Keratinocyte (primary cell): Measurements from ENCODE around the gene AJAP1. TPM values are rescaled to one million over a fixed set of nuclear protein-coding genes. Genes with fewer than 3 reads are reported as not detected.

Source experiments
- DNase-seq: peaks from one replicate; pipeline ENCODE4 v3.0.0-alpha.2; 2011; ENCODE audit warnings: low read depth, missing footprints, low spot score
- FAIRE-seq: peaks from 2 replicates; lab custom pipeline; 2011; peaks lifted over from hg19 to GRCh38; lab: Jason Lieb, UNC
- H2AFZ ChIP-seq: 2 replicates; pipeline ENCODE4 v1.6.0; 2012; ENCODE audit warnings: low read length, control low read depth, inconsistent platforms; ENCODE audit not compliant: control insufficient read depth
- H3K27ac ChIP-seq: 2 replicates; pipeline ENCODE4 v1.5.1; 2011; ENCODE audit warnings: low read length; ENCODE audit not compliant: control insufficient read depth, insufficient read depth
- H3K27me3 ChIP-seq: 3 replicates; pipeline ENCODE4 v1.6.0; 2011; ENCODE audit warnings: low read length; ENCODE audit not compliant: control insufficient read depth, insufficient read depth; ENCODE audit errors: extremely low read depth
- H3K36me3 ChIP-seq, 2 experiments: 2 replicates in 1 of 2; 3 replicates in 1 of 2; pipeline ENCODE4 v1.5.1; 2011; ENCODE audit warnings: low read length in 2 of 2, mild to moderate bottlenecking in 1 of 2; ENCODE audit not compliant: control insufficient read depth in 2 of 2, insufficient read depth in 2 of 2; ENCODE audit errors: extremely low read depth in 1 of 2
- H3K4me1 ChIP-seq: 3 replicates; pipeline ENCODE4 v1.5.1; 2011; ENCODE audit warnings: low read length; ENCODE audit not compliant: control insufficient read depth, insufficient read depth; ENCODE audit errors: extremely low read depth
- H3K4me2 ChIP-seq: 3 replicates; pipeline ENCODE4 v1.6.0; 2011; ENCODE audit warnings: low read depth, low read length; ENCODE audit not compliant: control insufficient read depth, insufficient read depth; ENCODE audit errors: extremely low read depth
- H3K4me3 ChIP-seq, 3 experiments: fragments of 200-600 bp in 1 of 3; sonication (generic) in 1 of 3; 2 replicates in 2 of 3; 3 replicates in 1 of 3; pipeline ENCODE4 v1.5.1; 2011 to 2016; ENCODE audit warnings: low read length in 3 of 3, mild to moderate bottlenecking in 3 of 3, control low read depth in 2 of 3, inconsistent platforms in 1 of 3, low read depth in 1 of 3, mixed read lengths in 1 of 3, mixed run types in 1 of 3, moderate library complexity in 1 of 3; ENCODE audit not compliant: control insufficient read depth in 2 of 3, insufficient read depth in 2 of 3; ENCODE audit errors: extremely low read depth in 1 of 3
- H3K79me2 ChIP-seq: 2 replicates; pipeline ENCODE4 v1.6.0; 2012; ENCODE audit warnings: low read length; ENCODE audit not compliant: control insufficient read depth, insufficient read depth
- H3K9ac ChIP-seq: 3 replicates; pipeline ENCODE4 v1.6.0; 2011; ENCODE audit warnings: low read length; ENCODE audit not compliant: control insufficient read depth, insufficient read depth; ENCODE audit errors: extremely low read depth
- H3K9me1 ChIP-seq: 3 replicates; pipeline ENCODE4 v1.6.0; 2011; ENCODE audit warnings: low read length; ENCODE audit not compliant: control insufficient read depth, insufficient read depth; ENCODE audit errors: extremely low read depth
- H3K9me3 ChIP-seq: 2 replicates; pipeline ENCODE4 v1.5.1; 2012; ENCODE audit warnings: low read depth, low read length; ENCODE audit not compliant: control insufficient read depth
- H4K20me1 ChIP-seq: 3 replicates; pipeline ENCODE4 v1.6.0; 2011; ENCODE audit warnings: low read length; ENCODE audit not compliant: control insufficient read depth, insufficient read depth; ENCODE audit errors: extremely low read depth
- CTCF ChIP-seq, 3 experiments: IDR thresholded peaks in 1 of 3; conservative IDR thresholded peaks in 1 of 3; optimal IDR thresholded peaks in 1 of 3; 2 replicates in 2 of 3; 3 replicates in 1 of 3; pipeline versions ENCODE3 to v1.5.1; 2011; ENCODE audit warnings: low read length in 3 of 3, mild to moderate bottlenecking in 3 of 3, moderate library complexity in 2 of 3, control low read depth in 1 of 3, inconsistent platforms in 1 of 3; ENCODE audit not compliant: insufficient read depth in 2 of 3; ENCODE audit errors: extremely low read depth in 1 of 3
- EZH2 ChIP-seq: IDR thresholded peaks from one replicate; pipeline ENCODE4 v1.6.1; 2012; ENCODE audit warnings: inconsistent platforms, mild to moderate bottlenecking, low read length, moderate library complexity
- dilution Hi-C: fragments of 300-500 bp; cut with MboI; formaldehyde crosslinking; loops from one replicate; pipeline ENCODE4 v1.7.0; 2020; ENCODE audit warnings: low sequenced_read_pairs; ENCODE audit not compliant: extremely low pct_ligation_motif_present
- polyA plus RNA-seq, 5 experiments: library from polyadenylated mRNA; depleted of rRNA in 3 of 5; stranded (reverse) in 3 of 5; stranded (forward) in 1 of 5; unstranded in 1 of 5; fragments of >200 nt; gene quantifications; 1 replicate in 1 of 5; 2 replicates in 3 of 5; 3 replicates in 1 of 5; pipeline versions ENCODE4 v1.2.1 to v1.2.3, GENCODE V29; 2011 to 2012; ENCODE audit warnings: missing spikeins in 2 of 5, low read depth in 1 of 5, low replicate concordance in 1 of 5

AJAP1 gene
- polyA plus RNA-seq, 1 donor (not counting 4 experiments of a cell fraction or from before 2014, with no cell fraction given), result 2.2 TPM

DNA sequence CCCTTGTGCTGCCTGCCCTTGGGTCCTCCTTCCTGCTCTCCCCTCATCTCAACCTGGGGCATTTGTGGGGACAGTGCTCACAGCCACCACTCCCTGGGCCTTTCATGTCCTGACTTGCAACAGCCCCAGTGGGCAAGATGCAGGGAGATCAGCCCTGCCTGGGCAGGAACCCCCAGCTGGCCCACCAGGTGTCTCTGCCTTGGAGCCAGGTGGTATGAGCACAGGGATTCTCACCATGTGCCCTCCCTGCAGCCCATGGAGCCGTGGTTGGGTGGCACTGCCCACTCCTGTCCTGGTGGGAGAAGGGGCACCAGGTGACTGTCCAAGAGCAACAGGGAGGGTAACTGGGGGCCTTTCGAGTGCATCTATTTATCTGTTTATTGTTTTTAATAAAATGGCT lies 100.4 kb downstream of the AJAP1 start:
- Histone ChIP-seq H3K9ac (no peak overlapping the region), H3K79me2 (no peaks in the 10 kb centered on the region), H3K36me3 (peaks cover 5 to 8% of the 10 kb centered on the region in 2 experiments), H3K9me1 (no peaks in the 10 kb centered on the region), H3K4me1 (peaks cover 15% of the 10 kb centered on the region), H3K4me3 (no peak overlapping the region), H4K20me1 (no peaks in the 10 kb centered on the region), H3K4me2 (no peak overlapping the region), H3K27me3 (no peaks in the 10 kb centered on the region), H3K27ac (no peak overlapping the region), H3K9me3 (no peaks in the 10 kb centered on the region), H2AFZ (no peak overlapping the region)
- no peak for DNase-seq
- no peak for FAIRE-seq
- no peak for TF ChIP-seq EZH2
- no peak for TF ChIP-seq CTCF (optimal IDR thresholded peaks at IDR 0.05 in 1 of 3, IDR thresholded peaks at IDR 0.05 in 1 of 3, conservative IDR thresholded peaks at IDR 0.05 in 1 of 3; ENCODE audit: extremely low read depth in 1 of 3, insufficient read depth in 2 of 3, low read length in 3 of 3)
- dilution Hi-C loops, result no loop called here

GRCh38 chr1:4755301-4755845 lies 101.0 kb downstream of the AJAP1 start:
- FAIRE-seq, result no peak
- Histone ChIP-seq H3K4me1 (peaks cover 15% of the 10 kb centered on the region), H4K20me1 (no peaks in the 10 kb centered on the region), H3K4me3 (no peak overlapping the region), H3K9me3 (no peaks in the 10 kb centered on the region), H3K36me3 (peaks cover 5 to 8% of the 10 kb centered on the region in 2 experiments), H3K79me2 (no peaks in the 10 kb centered on the region), H2AFZ (no peak overlapping the region), H3K9me1 (no peaks in the 10 kb centered on the region), H3K4me2 (peak overlapping the region; percentile 53), H3K9ac (no peak overlapping the region), H3K27ac (peak overlapping the region; percentile 47), H3K27me3 (no peaks in the 10 kb centered on the region)
- DNase-seq, result peak; percentile 55
- TF ChIP-seq EZH2, result no peak
- no peak for TF ChIP-seq CTCF (optimal IDR thresholded peaks at IDR 0.05 in 1 of 3, IDR thresholded peaks at IDR 0.05 in 1 of 3, conservative IDR thresholded peaks at IDR 0.05 in 1 of 3; ENCODE audit: extremely low read depth in 1 of 3, insufficient read depth in 2 of 3, low read length in 3 of 3)
- dilution Hi-C loops, result no loop called here
